H9 (cell line): Measurements from ENCODE around the gene DAGLB. TPM values are rescaled to one million over a fixed set of nuclear protein-coding genes. Genes with fewer than 3 reads are reported as not detected.

ENCODE experiments used
- DNase-seq: peaks from one replicate; pipeline ENCODE4 v3.0.0-alpha.2; 2017
- H2AFZ ChIP-seq: one replicate; pipeline ENCODE4 v1.6.1; 2013; ENCODE audit warnings: mild to moderate bottlenecking, low read length, control low read depth, moderate library complexity
- H2AK5ac ChIP-seq: 2 replicates; pipeline ENCODE4 v1.6.1; 2013; ENCODE audit warnings: low read length, control low read depth, mixed read lengths; ENCODE audit not compliant: insufficient read length
- H2BK120ac ChIP-seq: one replicate; pipeline ENCODE4 v1.6.1; 2013; ENCODE audit warnings: low read depth, mild to moderate bottlenecking, low read length, control low read depth, inconsistent platforms; ENCODE audit not compliant: poor library complexity, severe bottlenecking
- H2BK12ac ChIP-seq: 2 replicates; pipeline ENCODE4 v1.6.1; 2013; ENCODE audit warnings: low read length, control low read depth, mixed read lengths, low read depth; ENCODE audit not compliant: insufficient read length
- H2BK15ac ChIP-seq: 2 replicates; pipeline ENCODE4 v1.6.1; 2013; ENCODE audit warnings: low read depth, low read length, control low read depth
- H2BK20ac ChIP-seq: one replicate; pipeline ENCODE4 v1.6.1; 2013; ENCODE audit warnings: low read depth, mild to moderate bottlenecking, low read length, control low read depth, inconsistent platforms; ENCODE audit not compliant: poor library complexity, severe bottlenecking
- H2BK5ac ChIP-seq: 2 replicates; pipeline ENCODE4 v1.6.1; 2013; ENCODE audit warnings: low read length, control low read depth, mixed read lengths; ENCODE audit not compliant: insufficient read length
- H3K14ac ChIP-seq: 2 replicates; pipeline ENCODE4 v1.6.1; 2013; ENCODE audit warnings: low read length, control low read depth; ENCODE audit not compliant: insufficient read depth
- H3K18ac ChIP-seq: 2 replicates; pipeline ENCODE4 v1.6.1; 2013; ENCODE audit warnings: low read depth, mild to moderate bottlenecking, mixed read lengths, low read length, control low read depth; ENCODE audit not compliant: insufficient read length
- H3K23ac ChIP-seq: 2 replicates; pipeline ENCODE4 v1.6.1; 2013; ENCODE audit warnings: low read length, control low read depth, mixed read lengths, low read depth; ENCODE audit not compliant: insufficient read length
- H3K23me2 ChIP-seq: 2 replicates; pipeline ENCODE4 v1.6.1; 2013; ENCODE audit warnings: low read depth, mild to moderate bottlenecking, mixed read lengths, low read length, control low read depth; ENCODE audit not compliant: insufficient read length, poor library complexity, severe bottlenecking
- H3K27ac ChIP-seq: 2 replicates; pipeline ENCODE4 v1.5.1; 2013; ENCODE audit warnings: low read length, control low read depth, mixed read lengths, low read depth; ENCODE audit not compliant: insufficient read length
- H3K27me3 ChIP-seq: 2 replicates; pipeline ENCODE4 v1.6.1; 2013; ENCODE audit warnings: low read length, control low read depth, inconsistent platforms; ENCODE audit not compliant: insufficient read depth
- H3K4ac ChIP-seq: 2 replicates; pipeline ENCODE4 v1.6.1; 2013; ENCODE audit warnings: low read depth, mild to moderate bottlenecking, control low read depth, inconsistent platforms, low read length, moderate library complexity
- H3K4me1 ChIP-seq: 2 replicates; pipeline ENCODE4 v1.6.1; 2013; ENCODE audit warnings: low read length, control low read depth, inconsistent platforms; ENCODE audit not compliant: insufficient read depth
- H3K4me2 ChIP-seq: 2 replicates; pipeline ENCODE4 v1.6.1; 2013; ENCODE audit warnings: low read length, control low read depth, mixed read lengths; ENCODE audit not compliant: insufficient read length, insufficient read depth
- H3K56ac ChIP-seq: 2 replicates; pipeline ENCODE4 v1.6.1; 2013; ENCODE audit warnings: low read depth, mild to moderate bottlenecking, mixed read lengths, low read length, control low read depth; ENCODE audit not compliant: insufficient read length
- H3K79me1 ChIP-seq: 2 replicates; pipeline ENCODE4 v1.6.1; 2013; ENCODE audit warnings: low read depth, mild to moderate bottlenecking, moderate library complexity, low read length, control low read depth, inconsistent platforms; ENCODE audit not compliant: insufficient read depth, poor library complexity, severe bottlenecking
- H3K79me2 ChIP-seq: 2 replicates; pipeline ENCODE4 v1.6.1; 2013; ENCODE audit warnings: low read length, control low read depth, inconsistent platforms; ENCODE audit not compliant: insufficient read depth
- H3K9ac ChIP-seq: 2 replicates; pipeline ENCODE4 v1.6.1; 2013; ENCODE audit warnings: low read length, control low read depth, mixed read lengths; ENCODE audit not compliant: insufficient read length; ENCODE audit errors: extremely low read depth
- H3K9me3 ChIP-seq: one replicate; pipeline ENCODE4 v1.6.1; 2013; ENCODE audit warnings: low read depth, low read length, inconsistent platforms; ENCODE audit not compliant: control insufficient read depth
- H3T11ph ChIP-seq: one replicate; pipeline ENCODE4 v1.6.1; 2013; ENCODE audit warnings: mild to moderate bottlenecking, low read length, control low read depth, inconsistent platforms
- H4K20me1 ChIP-seq: one replicate; pipeline ENCODE4 v1.6.1; 2013; ENCODE audit not compliant: control insufficient read depth, insufficient read length, insufficient read depth
- H4K5ac ChIP-seq: 2 replicates; pipeline ENCODE4 v1.6.1; 2013; ENCODE audit warnings: low read depth, mild to moderate bottlenecking, mixed read lengths, low read length, control low read depth; ENCODE audit not compliant: insufficient read length
- H4K8ac ChIP-seq: replicated peaks from 2 replicates; pipeline ENCODE4 v1.6.1; 2013; ENCODE audit warnings: low read length, control low read depth, mixed read lengths, low read depth; ENCODE audit not compliant: insufficient read length
- H4K91ac ChIP-seq: 2 replicates; pipeline ENCODE4 v1.6.1; 2013; ENCODE audit warnings: low read depth, mild to moderate bottlenecking, moderate library complexity, mixed read lengths, low read length, control low read depth; ENCODE audit not compliant: insufficient read length
- H3K27ac Mint-ChIP-seq, 3 experiments: 2 replicates in 2 of 3; 3 replicates in 1 of 3; pipeline ENCODE4 v1.8.0; 2020 to 2021; ENCODE audit warnings: mixed read lengths in 3 of 3, mild to moderate bottlenecking in 1 of 3, moderate library complexity in 1 of 3
- H3K27me3 Mint-ChIP-seq: 2 replicates; pipeline ENCODE4 v1.8.0; 2021; ENCODE audit warnings: low read depth, mild to moderate bottlenecking, moderate library complexity, mixed read lengths
- H3K36me3 Mint-ChIP-seq, 3 experiments: 2 replicates in 2 of 3; 3 replicates in 1 of 3; pipeline ENCODE4 v1.8.0; 2020 to 2021; ENCODE audit warnings: low read depth in 3 of 3, mixed read lengths in 3 of 3; ENCODE audit not compliant: insufficient read depth in 1 of 3
- H3K4me1 Mint-ChIP-seq, 2 experiments: 2 replicates each; pipeline ENCODE4 v1.8.0; 2020; ENCODE audit warnings: mixed read lengths in 2 of 2
- H3K4me3 Mint-ChIP-seq, 2 experiments: 2 replicates in 1 of 2; 3 replicates in 1 of 2; pipeline ENCODE4 v1.8.0; 2020 to 2021; ENCODE audit warnings: mild to moderate bottlenecking in 2 of 2, mixed read lengths in 2 of 2, moderate library complexity in 1 of 2
- H3K9me3 Mint-ChIP-seq, 2 experiments: 2 replicates in 1 of 2; 3 replicates in 1 of 2; pipeline ENCODE4 v1.8.0; 2020; ENCODE audit warnings: mild to moderate bottlenecking in 2 of 2, mixed read lengths in 2 of 2, moderate library complexity in 1 of 2
- CTCF ChIP-seq: fragments of 200-600 bp; sonication (generic); conservative IDR thresholded peaks from 3 replicates; pipeline ENCODE4 v1.8.0; 2021; ENCODE audit warnings: antibody characterized with exemption, mild to moderate bottlenecking
- WGBS: extraction: QIAGEN DNeasy Blood & Tissue Kit; methylation state at CpG from one replicate; pipeline ENCODE4 v1.1.7; 2013; ENCODE audit warnings: missing lambda C conversion rate, low lambda C conversion rate, mixed read lengths; ENCODE audit not compliant: insufficient read length; ENCODE audit errors: extremely low coverage; 5-methylcytosine and 5-hydroxymethylcytosine counted together
- total RNA-seq: library from RNA; stranded (reverse); gene quantifications from 2 replicates; pipeline ENCODE4 v1.2.1, GENCODE V29; 2021

DAGLB gene
- total RNA-seq, 1 experiment from 2014 or later, result 46.4 TPM

- H2BK15ac ChIP-seq, result no peak overlapping the region
- no peak overlapping the region for H3K27ac ChIP-seq
- no peaks in the 10 kb centered on the region for H3K27me3 Mint-ChIP-seq
- no peak overlapping the region for H2BK5ac ChIP-seq
- TF ChIP-seq CTCF, result no peak
- no peak overlapping the region for H3K4ac ChIP-seq
- peaks cover 9 to 40% (median 26%) of the 10 kb centered on the region in 3 experiments for H3K36me3 Mint-ChIP-seq
- H4K20me1 ChIP-seq, result no peaks in the 10 kb centered on the region
- H3K56ac ChIP-seq, result no peak overlapping the region
- no peak overlapping the region for H3K9ac ChIP-seq
- H4K8ac ChIP-seq, result no peak overlapping the region
- no peak overlapping the region for H4K91ac ChIP-seq
- H3K23ac ChIP-seq, result no peak overlapping the region
- no peaks in the 10 kb centered on the region; the same call in 1 of the 2 replicates for H3K4me1 ChIP-seq
- DNase-seq, result no peak
- H3K9me3 Mint-ChIP-seq, result no peaks in the 10 kb centered on the region
- H2AFZ ChIP-seq, result no peak overlapping the region
- H2BK120ac ChIP-seq, result no peak overlapping the region
- no peak overlapping the region for H4K5ac ChIP-seq
- no peak overlapping the region for H3K27ac Mint-ChIP-seq
- no peak overlapping the region for H2AK5ac ChIP-seq
- no peak overlapping the region for H3K18ac ChIP-seq
- H3K23me2 ChIP-seq, result peaks cover 3% of the 10 kb centered on the region
- H3K4me2 ChIP-seq, result no peak overlapping the region
- no peak overlapping the region for H2BK20ac ChIP-seq
- H3K4me3 Mint-ChIP-seq, result no peak overlapping the region
- peaks cover 21 to 23% of the 10 kb centered on the region in 2 experiments for H3K4me1 Mint-ChIP-seq
- no peaks in the 10 kb centered on the region for H3K27me3 ChIP-seq
- no peak overlapping the region for H3T11ph ChIP-seq
- no peaks in the 10 kb centered on the region for H3K9me3 ChIP-seq
- no peak overlapping the region for H3K14ac ChIP-seq
- H2BK12ac ChIP-seq, result no peak overlapping the region
- H3K79me1 ChIP-seq, result peaks cover 11% of the 10 kb centered on the region
- no CpG with 5 or more reads among the region's 7 CpGs for WGBS
- H3K79me2 ChIP-seq, result peaks cover 21% of the 10 kb centered on the region; the same call in 1 of the 2 replicates
Measured at GRCh38 chr7:6478186-6478585, 30.4 kb upstream of the DAGLB start.
